Neural cell (in vitro differentiated cells): ENCODE data around the gene SQOR.

Source experiments
- CTCF ChIP-seq: fragments of 450-650 bp; IDR thresholded peaks from 2 replicates; pipeline ENCODE4 v1.5.1; 2014; ENCODE audit warnings: antibody characterized with exemption, mild to moderate bottlenecking, moderate library complexity; ENCODE audit not compliant: poor library complexity, severe bottlenecking
- EP300 ChIP-seq: fragments of 450-650 bp; conservative IDR thresholded peaks from 2 replicates; pipeline ENCODE4 v1.6.1; 2014; ENCODE audit warnings: antibody characterized with exemption, mild to moderate bottlenecking, moderate library complexity; ENCODE audit not compliant: poor library complexity, severe bottlenecking
- EZH2 ChIP-seq: fragments of 200-600, 300-800 bp; shearing (Covaris generic), sonication (generic); IDR thresholded peaks from 2 replicates; pipeline ENCODE4 v1.6.1; 2014; ENCODE audit warnings: antibody characterized with exemption, low read length, borderline replicate concordance, mild to moderate bottlenecking; ENCODE audit not compliant: insufficient read depth, poor library complexity, severe bottlenecking
- MXI1 ChIP-seq: fragments of 450-650 bp; conservative IDR thresholded peaks from 2 replicates; pipeline ENCODE4 v1.6.1; 2014; ENCODE audit warnings: antibody characterized with exemption, mild to moderate bottlenecking; ENCODE audit not compliant: poor library complexity, severe bottlenecking
- REST ChIP-seq: IDR thresholded peaks from 2 replicates; pipeline ENCODE4 v1.6.1; 2012; ENCODE audit warnings: borderline replicate concordance

DNA sequence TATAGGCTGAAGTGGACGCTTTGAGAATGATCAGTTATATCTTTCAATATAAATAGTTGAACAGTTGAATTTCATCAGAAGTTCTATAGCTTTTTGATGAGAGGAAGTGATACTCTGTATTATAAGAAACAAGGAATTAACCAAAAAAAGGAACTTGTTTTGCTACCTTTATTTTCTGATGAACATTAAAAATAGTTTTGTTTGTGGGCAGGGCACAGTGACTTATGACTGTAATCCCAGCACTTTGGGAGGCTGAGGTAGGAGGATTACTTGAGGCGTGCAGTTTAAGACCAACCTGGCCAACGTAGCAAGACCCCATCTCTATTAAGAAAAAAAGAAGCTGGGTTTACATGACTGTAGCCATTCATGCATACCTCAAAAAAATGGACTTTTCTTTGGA is 30.9 kb upstream of the SQOR start:
- no peak for TF ChIP-seq CTCF
- no peak for TF ChIP-seq MXI1
- no peak for TF ChIP-seq REST
- TF ChIP-seq EZH2: no peak
- no peak for TF ChIP-seq EP300
